Upper lobe of right lung (tissue), 1 donor: ENCODE measurements around the gene ADGRL3. TPM values are rescaled to one million over a fixed set of nuclear protein-coding genes. Genes with fewer than 3 reads are reported as not detected.

Source experiments
- ATAC-seq: fragments of 200-7000 bp; cut with Tn5 transposase; one replicate; pipeline ENCODE4 v1.9.1; 2020; ENCODE audit warnings: mild to moderate bottlenecking, moderate library complexity
- DNase-seq: peaks from one replicate; pipeline ENCODE4 v3.0.0-alpha.2; 2020
- H3K27ac ChIP-seq: fragments of 200-600 bp; one replicate; pipeline ENCODE4 v1.8.0; 2022
- H3K27me3 ChIP-seq: fragments of 200-600 bp; one replicate; pipeline ENCODE4 v1.8.0; 2022; ENCODE audit warnings: mild to moderate bottlenecking
- H3K36me3 ChIP-seq: fragments of 200-600 bp; one replicate; pipeline ENCODE4 v1.8.0; 2022
- H3K4me1 ChIP-seq: fragments of 200-600 bp; one replicate; pipeline ENCODE4 v1.8.0; 2022
- H3K4me3 ChIP-seq: fragments of 200-600 bp; one replicate; pipeline ENCODE4 v1.8.0; 2022; ENCODE audit warnings: mild to moderate bottlenecking
- H3K9me3 ChIP-seq: fragments of 200-600 bp; one replicate; pipeline ENCODE4 v1.8.0; 2022
- intact Hi-C: fragments of 100-400 bp; cut with DNase I; formaldehyde crosslinking; loops from one replicate; pipeline ENCODE4 v1.11.0; 2022
- total RNA-seq: library from RNA; stranded (reverse); fragmentation: NEBNext Ultra II Directional; extraction: Animal tissue kit (Norgen Biotek cat#: 25700); gene quantifications from one replicate; pipeline ENCODE4 v1.2.1, GENCODE V29; 2021
- TF ChIP-seq, protein P1 (sequence below): fragments of 200-600 bp; IDR thresholded peaks from one replicate; pipeline ENCODE4 v1.8.0; 2022; ENCODE audit warnings: antibody characterized with exemption
- donor health status: DM: no; HTN: yes; CAD: no; lungs with severe emphysema.

Gene ADGRL3
- total RNA-seq, 1 donor from 2014 or later, result 4.0 TPM

DNA sequence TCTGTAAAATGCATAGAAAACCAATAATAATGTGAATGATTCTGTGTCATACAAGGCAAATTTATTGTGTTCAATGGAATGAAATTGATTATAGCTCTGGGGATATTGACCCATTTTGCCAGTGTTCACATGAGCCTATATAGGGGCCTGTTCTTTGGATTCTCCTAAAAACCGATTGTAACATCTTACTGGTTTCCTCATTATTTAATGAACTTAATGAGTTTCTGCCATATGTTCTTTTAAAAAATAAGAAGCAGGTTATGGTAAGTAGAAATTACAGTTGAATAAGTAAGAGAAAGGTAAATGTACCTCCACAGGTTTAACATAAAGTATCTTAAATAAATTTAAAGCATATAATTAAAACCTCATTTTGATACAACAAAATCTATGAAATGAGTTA, 24.6 kb upstream of the ADGRL3 start:
- Histone ChIP-seq H3K9me3 (no peaks in the 10 kb centered on the region), H3K27ac (no peak overlapping the region), H3K36me3 (no peaks in the 10 kb centered on the region), H3K4me3 (no peak overlapping the region), H3K27me3 (no peaks in the 10 kb centered on the region), H3K4me1 (no peaks in the 10 kb centered on the region)
- TF ChIP-seq, protein P1, sequence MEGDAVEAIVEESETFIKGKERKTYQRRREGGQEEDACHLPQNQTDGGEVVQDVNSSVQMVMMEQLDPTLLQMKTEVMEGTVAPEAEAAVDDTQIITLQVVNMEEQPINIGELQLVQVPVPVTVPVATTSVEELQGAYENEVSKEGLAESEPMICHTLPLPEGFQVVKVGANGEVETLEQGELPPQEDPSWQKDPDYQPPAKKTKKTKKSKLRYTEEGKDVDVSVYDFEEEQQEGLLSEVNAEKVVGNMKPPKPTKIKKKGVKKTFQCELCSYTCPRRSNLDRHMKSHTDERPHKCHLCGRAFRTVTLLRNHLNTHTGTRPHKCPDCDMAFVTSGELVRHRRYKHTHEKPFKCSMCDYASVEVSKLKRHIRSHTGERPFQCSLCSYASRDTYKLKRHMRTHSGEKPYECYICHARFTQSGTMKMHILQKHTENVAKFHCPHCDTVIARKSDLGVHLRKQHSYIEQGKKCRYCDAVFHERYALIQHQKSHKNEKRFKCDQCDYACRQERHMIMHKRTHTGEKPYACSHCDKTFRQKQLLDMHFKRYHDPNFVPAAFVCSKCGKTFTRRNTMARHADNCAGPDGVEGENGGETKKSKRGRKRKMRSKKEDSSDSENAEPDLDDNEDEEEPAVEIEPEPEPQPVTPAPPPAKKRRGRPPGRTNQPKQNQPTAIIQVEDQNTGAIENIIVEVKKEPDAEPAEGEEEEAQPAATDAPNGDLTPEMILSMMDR, result no peak
- ATAC-seq (no peak), DNase-seq (no peak)
- intact Hi-C loops, result no loop called here

DNA sequence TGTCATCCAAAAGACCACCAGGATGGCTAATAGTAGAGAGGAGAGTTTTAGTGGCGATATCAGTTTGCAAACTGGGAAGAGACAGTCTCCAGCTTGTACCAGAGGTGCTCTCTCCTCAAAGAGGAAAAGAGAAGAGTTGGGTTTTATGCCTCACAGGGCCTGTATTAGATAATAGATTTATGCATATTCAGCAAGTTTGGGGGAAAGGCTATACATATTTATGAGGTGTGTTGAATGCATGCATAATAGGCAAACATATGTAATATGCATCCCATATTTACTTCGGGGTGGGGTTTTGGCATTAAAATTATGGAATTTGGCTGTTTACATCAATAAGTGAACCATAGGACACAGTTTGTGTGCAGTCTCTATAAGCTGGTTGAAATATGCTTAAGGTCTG, 22.8 kb upstream of the ADGRL3 start:
- TF ChIP-seq, protein P1, result no peak
- Histone ChIP-seq H3K9me3 (no peaks in the 10 kb centered on the region), H3K4me1 (no peaks in the 10 kb centered on the region), H3K27me3 (no peaks in the 10 kb centered on the region), H3K36me3 (no peaks in the 10 kb centered on the region), H3K27ac (no peak overlapping the region), H3K4me3 (no peak overlapping the region)
- intact Hi-C loops, result no loop called here
- DNase-seq (no peak), ATAC-seq (no peak)

DNA sequence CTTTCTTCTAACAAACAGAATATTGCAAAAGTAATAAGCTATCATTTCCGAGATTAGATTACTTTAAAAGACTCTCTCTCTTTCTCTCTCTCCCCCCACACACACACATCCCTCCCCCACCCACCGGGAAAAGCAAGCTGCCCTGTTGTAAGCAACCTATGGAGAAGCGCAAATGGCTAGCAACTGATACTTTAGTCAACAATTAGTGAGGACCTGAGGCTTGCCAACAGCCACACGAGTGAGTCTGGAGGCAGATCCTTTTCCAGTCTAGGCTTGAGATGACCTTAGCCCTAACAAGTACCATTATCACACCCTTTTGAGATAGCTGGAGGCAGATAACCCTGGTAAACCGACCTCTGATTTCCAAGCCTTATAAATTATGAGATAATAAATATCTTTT, 19.7 kb upstream of the ADGRL3 start:
- H3K36me3 ChIP-seq, result no peaks in the 10 kb centered on the region
- intact Hi-C loops, result no loop called here
- no peaks in the 10 kb centered on the region for H3K27me3 ChIP-seq
- ATAC-seq, result no peak
- peaks cover 4% of the 10 kb centered on the region for H3K9me3 ChIP-seq
- no peaks in the 10 kb centered on the region for H3K4me1 ChIP-seq
- TF ChIP-seq, protein P1, result no peak
- H3K27ac ChIP-seq, result no peak overlapping the region
- DNase-seq, result no peak
- no peak overlapping the region for H3K4me3 ChIP-seq

DNA sequence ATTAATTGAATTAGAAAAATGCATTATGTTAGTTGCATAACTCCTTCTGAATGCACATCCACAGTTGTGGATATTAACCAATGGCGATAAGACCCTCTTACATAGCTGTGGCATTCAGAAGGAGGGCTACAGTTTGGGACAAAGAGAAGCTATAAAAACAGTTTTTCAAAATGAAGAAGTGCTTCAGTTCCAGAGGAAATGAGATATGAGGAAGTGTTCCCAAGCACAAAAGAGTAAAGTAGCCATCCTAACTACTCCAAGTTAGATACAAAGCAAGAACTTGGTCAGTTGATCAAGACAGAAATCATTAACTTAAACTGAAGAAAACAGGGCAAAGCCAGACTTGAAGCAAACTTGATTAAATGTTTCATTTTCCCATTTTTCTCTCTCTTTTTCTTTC, 17.2 kb upstream of the ADGRL3 start:
- Histone ChIP-seq H3K36me3 (no peaks in the 10 kb centered on the region), H3K27ac (no peak overlapping the region), H3K4me1 (no peaks in the 10 kb centered on the region), H3K27me3 (no peaks in the 10 kb centered on the region), H3K9me3 (peaks cover 4% of the 10 kb centered on the region), H3K4me3 (no peak overlapping the region)
- no peak for DNase-seq
- no peak for ATAC-seq
- intact Hi-C loops, result no loop called here
- TF ChIP-seq, protein P1, result no peak

DNA sequence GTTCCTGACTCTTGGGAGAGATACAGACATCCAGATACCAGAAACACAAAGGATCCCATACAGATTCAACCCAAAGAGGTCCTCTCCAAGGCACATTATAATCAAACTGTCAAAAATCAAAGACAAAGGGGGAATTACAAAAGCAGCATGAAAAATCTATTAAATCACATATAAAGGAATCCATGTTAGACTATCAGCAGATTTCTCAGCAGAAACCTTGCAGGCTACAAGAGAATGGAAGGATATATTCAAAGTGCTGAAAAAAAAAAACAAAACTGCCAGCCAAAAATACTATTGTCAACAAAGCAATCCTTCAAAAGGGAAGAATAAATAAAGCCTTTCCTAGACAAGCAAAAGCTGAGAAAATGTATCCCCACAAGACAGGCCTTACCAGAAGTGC, 14.8 kb upstream of the ADGRL3 start:
- no peaks in the 10 kb centered on the region for H3K4me1 ChIP-seq
- intact Hi-C loops, result no loop called here
- no peaks in the 10 kb centered on the region for H3K36me3 ChIP-seq
- no peak overlapping the region for H3K4me3 ChIP-seq
- H3K9me3 ChIP-seq, result peaks cover 4% of the 10 kb centered on the region
- no peak overlapping the region for H3K27ac ChIP-seq
- TF ChIP-seq, protein P1, result no peak
- H3K27me3 ChIP-seq, result no peaks in the 10 kb centered on the region
- no peak for DNase-seq
- no peak for ATAC-seq

DNA sequence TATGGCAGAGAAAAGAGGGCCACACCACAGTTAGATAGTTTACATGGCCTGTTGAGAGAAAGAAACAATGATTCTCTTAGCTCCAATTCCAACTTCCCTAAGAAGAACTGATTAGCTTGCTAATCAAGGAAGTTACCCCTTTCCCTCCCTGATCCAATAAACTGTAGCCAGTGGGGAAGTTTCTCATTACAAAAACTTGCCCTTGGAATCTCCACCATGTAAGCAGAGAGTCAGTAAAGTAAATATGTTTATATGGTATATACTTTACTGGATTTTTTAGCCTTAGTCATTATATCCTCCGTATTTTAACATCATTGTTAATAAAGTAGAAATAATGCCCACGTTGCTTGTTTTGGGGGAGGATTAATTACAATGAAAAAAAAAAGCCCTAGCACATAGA, 7.7 kb upstream of the ADGRL3 start:
- H3K4me3 ChIP-seq, result no peak overlapping the region
- ATAC-seq (no peak), DNase-seq (no peak)
- no peaks in the 10 kb centered on the region for H3K36me3 ChIP-seq
- no peaks in the 10 kb centered on the region for H3K9me3 ChIP-seq
- no peaks in the 10 kb centered on the region for H3K27me3 ChIP-seq
- H3K27ac ChIP-seq, result no peak overlapping the region
- TF ChIP-seq, protein P1, result no peak
- intact Hi-C loops, result no loop called here
- H3K4me1 ChIP-seq, result no peaks in the 10 kb centered on the region
